Lung (tissue), 12 donors: ENCODE data around the gene ATG2A. TPM values are rescaled to one million over a fixed set of nuclear protein-coding genes. Genes with fewer than 3 reads are reported as not detected.

ENCODE experiments used
- ATAC-seq: fragments of 200-7000 bp; cut with Tn5 transposase; one replicate; pipeline ENCODE4 v1.9.1; 2020; ENCODE audit warnings: moderate number of reproducible peaks; ENCODE audit not compliant: insufficient read depth, low FRiP score
- DNase-seq, 3 donors: peaks; one replicate each; pipeline ENCODE4 v3.0.0-alpha.2; 2013 to 2017
- H3K27ac ChIP-seq, 2 donors: one replicate each; pipeline ENCODE4 v1.5.1; 2013; ENCODE audit warnings: mild to moderate bottlenecking in 2 of 2, moderate library complexity in 2 of 2, control low read depth in 1 of 2, inconsistent platforms in 1 of 2, low read depth in 1 of 2, low read length in 1 of 2
- H3K27me3 ChIP-seq, 3 donors: one replicate each; pipeline ENCODE4 v1.5.1; 2013; ENCODE audit warnings: low read length in 2 of 3; ENCODE audit not compliant: control insufficient read depth in 3 of 3, insufficient read depth in 3 of 3
- H3K36me3 ChIP-seq, 4 donors: one replicate each; pipeline ENCODE4 v1.5.1; 2013; ENCODE audit warnings: low read length in 4 of 4, mild to moderate bottlenecking in 1 of 4, moderate library complexity in 1 of 4; ENCODE audit not compliant: control insufficient read depth in 4 of 4, insufficient read depth in 4 of 4
- H3K4me1 ChIP-seq, 5 donors: one replicate each; pipeline ENCODE4 v1.5.1; 2013; ENCODE audit warnings: low read length in 5 of 5, mild to moderate bottlenecking in 2 of 5, moderate library complexity in 1 of 5; ENCODE audit not compliant: control insufficient read depth in 5 of 5, insufficient read depth in 5 of 5
- H3K4me3 ChIP-seq: one replicate; pipeline ENCODE4 v1.5.1; 2013; ENCODE audit warnings: mild to moderate bottlenecking, control low read depth, moderate library complexity
- H3K9ac ChIP-seq, 2 donors: one replicate each; pipeline ENCODE4 v1.5.1; 2013; ENCODE audit warnings: low read length in 2 of 2, control low read depth in 1 of 2; ENCODE audit not compliant: insufficient read depth in 1 of 2
- H3K9me3 ChIP-seq, 4 donors: one replicate each; pipeline ENCODE4 v1.5.1; 2013; ENCODE audit warnings: low read length in 3 of 4, mild to moderate bottlenecking in 1 of 4, moderate library complexity in 1 of 4; ENCODE audit not compliant: control insufficient read depth in 4 of 4, insufficient read depth in 3 of 4
- CTCF ChIP-seq: IDR thresholded peaks from 2 replicates; pipeline ENCODE4 v1.5.1; 2012; ENCODE audit warnings: mild to moderate bottlenecking; ENCODE audit errors: control extremely low read depth, extremely low read depth
- WGBS, 2 donors: extraction: QIAGEN DNeasy Blood & Tissue Kit; methylation state at CpG; one replicate each; pipeline ENCODE4 v1.1.7; 2013; 5-methylcytosine and 5-hydroxymethylcytosine counted together
- polyA plus RNA-seq, 2 donors: library from polyadenylated mRNA; stranded (reverse); fragments of 200-250 nt; gene quantifications; one replicate each; pipeline ENCODE4 v1.2.1, GENCODE V29; 2013
- total RNA-seq, 2 donors: library from RNA; depleted of rRNA in 1 of 2; stranded (reverse); fragments of >200 nt in 1 of 2; gene quantifications; one replicate each; pipeline ENCODE4 v1.2.1, GENCODE V29; 2014 to 2021
- donor health status: control.
- donor health status: control.
- donor health status: Bipolar disorder and iron deficiency.
- donor health status: healthy.
- donor health status: DM: yes; HTN: yes; CAD: no.

The ATG2A gene
- total and polyA plus RNA-seq, 4 donors = 17.4 to 32.5 (median 21.0) TPM

GRCh38 chr11:64867748-64868462 lies 49.1 kb downstream of the ATG2A start:
- peaks cover 28 to 70% (median 46%) of the 10 kb centered on the region in 5 donors for H3K4me1 ChIP-seq
- peaks cover 0 to 22% (median 5%) of the 10 kb centered on the region in 4 donors for H3K36me3 ChIP-seq
- ATAC-seq (no peak), DNase-seq (peak in 1 of 3 donors; percentile 30)
- no peaks in the 10 kb centered on the region for H3K27me3 ChIP-seq
- H3K9me3 ChIP-seq = peaks cover 0 to 3% (median 0%) of the 10 kb centered on the region in 4 donors
- no peak overlapping the region for H3K4me3 ChIP-seq
- peak overlapping the region; percentile 29 to 91 for H3K27ac ChIP-seq
- 74 to 84% methylated on average over 28 of the region's 28 CpGs for WGBS, 2 donors
- H3K9ac ChIP-seq = no peak overlapping the region
- no peak for TF ChIP-seq CTCF

GRCh38 chr11:64866173-64866491 lies 50.9 kb downstream of the ATG2A start:
- 89 to 94% methylated on average over 4 of the region's 4 CpGs for WGBS, 2 donors
- no peak for ATAC-seq
- Histone ChIP-seq H3K36me3 (peaks cover 0 to 11% (median 0%) of the 10 kb centered on the region in 4 donors), H3K4me1 (peaks cover 33 to 73% (median 46%) of the 10 kb centered on the region in 5 donors), H3K9me3 (peaks cover 0 to 3% (median 0%) of the 10 kb centered on the region in 4 donors), H3K9ac (no peak overlapping the region), H3K27me3 (no peaks in the 10 kb centered on the region), H3K4me3 (no peak overlapping the region), H3K27ac (peak overlapping the region; percentile 3 to 37)
- no peak for TF ChIP-seq CTCF
- no peak for DNase-seq

GRCh38 chr11:64865286-64866172 lies 51.5 kb downstream of the ATG2A start:
- Histone ChIP-seq H3K27me3 (no peaks in the 10 kb centered on the region), H3K9ac (no peak overlapping the region), H3K9me3 (peaks cover 0 to 3% (median 0%) of the 10 kb centered on the region in 4 donors), H3K4me3 (no peak overlapping the region), H3K27ac (peak overlapping the region; percentile 91 to 92), H3K4me1 (peaks cover 27 to 67% (median 42%) of the 10 kb centered on the region in 5 donors), H3K36me3 (peaks cover 0 to 6% (median 0%) of the 10 kb centered on the region in 4 donors)
- no peak for TF ChIP-seq CTCF
- ATAC-seq (no peak), DNase-seq (no peak)
- 65 to 76% methylated on average over 15 of the region's 15 CpGs for WGBS, 2 donors
